ENCODE data around the gene ZSCAN5A.

The ZSCAN5A gene

DNA sequence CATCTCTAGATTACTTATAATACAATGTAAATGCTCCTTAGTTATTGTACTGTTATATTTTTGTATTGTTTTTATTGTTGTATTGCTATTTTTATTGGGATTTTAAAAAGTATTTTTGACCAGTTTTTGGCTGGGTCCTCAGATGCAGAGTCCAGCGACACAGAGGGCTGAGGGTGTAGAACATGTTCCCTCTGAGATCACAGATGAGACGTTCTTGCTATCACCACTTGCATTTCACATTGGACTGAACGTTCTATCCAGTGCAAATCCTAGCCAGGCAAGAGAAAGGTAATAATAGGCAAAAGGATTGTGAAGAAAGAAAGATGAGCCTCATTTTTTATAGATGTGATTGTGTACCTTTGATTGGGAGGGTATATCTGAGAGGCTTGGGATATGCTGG, 15.0 kb downstream of the ZSCAN5A start:
- Histone ChIP-seq H3K27ac (ENCODE audit: low read length, poor library complexity, severe bottlenecking) (no peak overlapping the region), H3K4me3 (ENCODE audit: insufficient read depth in 1 of 2, low read depth in 1 of 2, low read length in 2 of 2) (no peak overlapping the region)
- WGBS: 96% methylated on average over 3 of the region's 3 CpGs

DNA sequence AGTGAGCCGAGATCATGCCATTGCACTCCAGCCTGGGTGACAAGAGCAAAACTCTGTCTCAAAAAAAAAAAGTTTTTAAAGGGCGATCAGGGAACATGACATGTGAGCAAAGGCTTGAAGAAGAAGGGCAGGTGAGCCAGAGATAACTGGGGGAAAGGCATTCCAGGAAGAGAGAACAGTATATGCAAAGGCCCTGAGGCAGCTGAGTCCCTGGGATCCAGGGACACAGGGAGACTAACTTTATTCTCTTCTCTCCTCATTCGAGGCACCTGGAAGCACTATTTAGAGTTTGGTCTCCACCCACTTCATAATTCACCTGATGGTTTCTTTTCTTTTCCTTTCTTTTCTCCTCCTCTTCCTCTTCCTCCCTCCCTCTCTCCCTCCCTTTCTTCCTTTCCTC, 17.6 kb downstream of the ZSCAN5A start:
- no peak overlapping the region for H2BK120ac ChIP-seq (ENCODE audit: low read depth, low read length)
- 94% methylated on average over 3 of the region's 3 CpGs for WGBS
- no peak overlapping the region for H2AFZ ChIP-seq (ENCODE audit: low read depth, low read length)
- no peak overlapping the region for H3K14ac ChIP-seq (ENCODE audit: low read length in 2 of 2)
- H3K4me3 ChIP-seq (ENCODE audit: insufficient read depth in 1 of 2, low read depth in 1 of 2, low read length in 2 of 2): no peak overlapping the region
- H2AK5ac ChIP-seq (ENCODE audit: low read length, severe bottlenecking): no peak overlapping the region
- no peak overlapping the region for H4K8ac ChIP-seq (ENCODE audit: low read length)
- H2BK5ac ChIP-seq (ENCODE audit: low read depth, low read length, poor library complexity, severe bottlenecking): no peak overlapping the region
- no peak overlapping the region for H3K4me2 ChIP-seq (ENCODE audit: low read length, poor library complexity, severe bottlenecking)
- H3K23ac ChIP-seq (ENCODE audit: low read length in 2 of 2): no peak overlapping the region
- peaks cover 8% of the 10 kb centered on the region for H3K79me1 ChIP-seq (replicated peaks; ENCODE audit: low read length, poor library complexity, severe bottlenecking)
- no peaks in the 10 kb centered on the region for H3K9me3 ChIP-seq (ENCODE audit: control insufficient read depth, low read length)
- no peak overlapping the region for H4K91ac ChIP-seq (ENCODE audit: low read length)
- no peak overlapping the region for H3K18ac ChIP-seq (ENCODE audit: low read depth in 1 of 2, low read length in 2 of 2)
- H3K4me1 ChIP-seq (ENCODE audit: control insufficient read depth, insufficient read depth, low read depth, low read length): peaks cover 2% of the 10 kb centered on the region
- H2BK15ac ChIP-seq (ENCODE audit: low read depth, poor library complexity, severe bottlenecking): no peak overlapping the region
- no peak overlapping the region for H2BK12ac ChIP-seq (ENCODE audit: low read length in 2 of 2)
- no peak for DNase-seq
- peaks cover 29 to 50% of the 10 kb centered on the region in 2 experiments for H3K36me3 ChIP-seq (ENCODE audit: control insufficient read depth in 1 of 2, insufficient read depth in 2 of 2, low read depth in 1 of 2, low read length in 2 of 2)
- H3K9ac ChIP-seq (ENCODE audit: low read length): no peak overlapping the region
- H3K4ac ChIP-seq (ENCODE audit: low read depth in 1 of 2, low read length in 2 of 2): no peak overlapping the region
- H3K27me3 ChIP-seq (ENCODE audit: control insufficient read depth in 1 of 2, insufficient read depth in 1 of 2, low read length in 2 of 2): no peaks in the 10 kb centered on the region
- H3K27ac ChIP-seq (ENCODE audit: low read length, poor library complexity, severe bottlenecking): no peak overlapping the region

More for the DNA sequence above, 15.0 kb downstream of the ZSCAN5A start:
- H3K23ac ChIP-seq (ENCODE audit: low read length in 2 of 2): no peak overlapping the region
- no peak overlapping the region for H2AFZ ChIP-seq (ENCODE audit: low read depth, low read length)
- H4K8ac ChIP-seq (ENCODE audit: low read length): no peak overlapping the region
- H3K4me1 ChIP-seq (ENCODE audit: control insufficient read depth, insufficient read depth, low read depth, low read length): peaks cover 2% of the 10 kb centered on the region
- H2BK120ac ChIP-seq (ENCODE audit: low read depth, low read length): no peak overlapping the region
- no peak overlapping the region for H2AK5ac ChIP-seq (ENCODE audit: low read length, severe bottlenecking)
- no peak overlapping the region for H3K4me2 ChIP-seq (ENCODE audit: low read length, poor library complexity, severe bottlenecking)
- no peak overlapping the region for H4K91ac ChIP-seq (ENCODE audit: low read length)
- no peak overlapping the region for H2BK15ac ChIP-seq (ENCODE audit: low read depth, poor library complexity, severe bottlenecking)
- H3K79me1 ChIP-seq (replicated peaks; ENCODE audit: low read length, poor library complexity, severe bottlenecking): peaks cover 7% of the 10 kb centered on the region
- H3K9ac ChIP-seq (ENCODE audit: low read length): no peak overlapping the region
- H3K36me3 ChIP-seq (ENCODE audit: control insufficient read depth in 1 of 2, insufficient read depth in 2 of 2, low read depth in 1 of 2, low read length in 2 of 2): peaks cover 34 to 36% of the 10 kb centered on the region in 2 experiments
- no peak overlapping the region for H3K4ac ChIP-seq (ENCODE audit: low read depth in 1 of 2, low read length in 2 of 2)
- H3K14ac ChIP-seq (ENCODE audit: low read length in 2 of 2): no peak overlapping the region
- H3K9me3 ChIP-seq (ENCODE audit: control insufficient read depth, low read length): no peaks in the 10 kb centered on the region
- no peak for DNase-seq
- no peaks in the 10 kb centered on the region for H3K27me3 ChIP-seq (ENCODE audit: control insufficient read depth in 1 of 2, insufficient read depth in 1 of 2, low read length in 2 of 2)
- H2BK12ac ChIP-seq (ENCODE audit: low read length in 2 of 2): no peak overlapping the region
- no peak overlapping the region for H3K18ac ChIP-seq (ENCODE audit: low read depth in 1 of 2, low read length in 2 of 2)
- H2BK5ac ChIP-seq (ENCODE audit: low read depth, low read length, poor library complexity, severe bottlenecking): no peak overlapping the region

DNA sequence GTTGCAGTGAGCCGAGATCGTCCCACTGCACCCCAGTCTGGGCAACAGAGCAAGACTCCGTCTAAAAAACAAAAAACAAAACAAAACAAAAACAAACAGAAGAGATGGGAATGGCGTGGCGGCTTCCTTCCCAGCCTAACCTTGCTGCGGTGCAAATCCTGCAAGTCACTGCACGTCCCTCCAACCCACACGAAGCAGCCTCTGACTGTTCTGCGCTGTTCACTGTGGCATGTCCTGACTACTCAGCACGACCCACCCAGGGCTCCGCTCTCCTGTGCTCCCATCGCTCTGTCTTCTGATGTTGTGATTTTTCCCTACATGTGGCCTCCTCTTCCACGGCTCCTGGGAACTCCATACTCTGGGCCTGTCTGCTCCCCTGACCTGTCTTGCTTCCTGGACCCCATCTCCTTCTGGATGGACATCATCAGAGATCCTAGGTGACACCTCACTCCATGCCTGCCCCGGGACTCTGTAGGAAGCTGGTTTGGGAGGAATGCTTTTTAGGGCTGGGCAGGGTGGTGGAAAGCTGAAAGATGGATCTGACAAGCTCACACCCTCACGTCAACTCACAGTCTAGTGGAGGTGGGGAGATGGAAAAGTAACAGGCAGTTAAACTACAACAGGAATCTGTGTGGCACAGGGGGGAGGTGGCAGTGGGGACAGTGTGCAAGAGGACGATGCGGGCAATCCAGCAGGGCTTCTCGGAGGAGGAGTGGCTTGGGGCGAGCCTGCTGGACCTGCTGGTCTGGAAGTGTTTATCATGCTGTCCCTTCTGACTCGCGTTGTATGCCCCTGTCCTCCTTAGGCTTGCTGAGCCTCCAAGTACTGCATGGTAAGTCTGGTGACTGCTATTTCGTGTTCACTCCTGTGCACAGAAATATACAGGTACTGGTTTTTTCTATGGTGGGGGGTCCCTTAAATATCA, 18.8 kb downstream of the ZSCAN5A start:
- H3K9me3 ChIP-seq (ENCODE audit: control insufficient read depth, low read length): no peaks in the 10 kb centered on the region
- H2BK120ac ChIP-seq (ENCODE audit: low read depth, low read length): no peak overlapping the region
- H2AFZ ChIP-seq (ENCODE audit: low read depth, low read length): no peak overlapping the region
- DNase-seq: no peak
- no peak overlapping the region for H4K91ac ChIP-seq (ENCODE audit: low read length)
- H3K4ac ChIP-seq (ENCODE audit: low read depth in 1 of 2, low read length in 2 of 2): no peak overlapping the region
- H3K79me1 ChIP-seq (replicated peaks; ENCODE audit: low read length, poor library complexity, severe bottlenecking): peaks cover 12% of the 10 kb centered on the region
- H3K18ac ChIP-seq (ENCODE audit: low read depth in 1 of 2, low read length in 2 of 2): no peak overlapping the region
- no peak overlapping the region for H2BK15ac ChIP-seq (ENCODE audit: low read depth, poor library complexity, severe bottlenecking)
- H3K23ac ChIP-seq (ENCODE audit: low read length in 2 of 2): no peak overlapping the region
- no peak overlapping the region for H3K4me3 ChIP-seq (ENCODE audit: insufficient read depth in 1 of 2, low read depth in 1 of 2, low read length in 2 of 2)
- H4K8ac ChIP-seq (ENCODE audit: low read length): no peak overlapping the region
- no peak overlapping the region for H3K9ac ChIP-seq (ENCODE audit: low read length)
- no peak overlapping the region for H3K27ac ChIP-seq (ENCODE audit: low read length, poor library complexity, severe bottlenecking)
- 97% methylated on average over 21 of the region's 22 CpGs for WGBS
- H2BK12ac ChIP-seq (ENCODE audit: low read length in 2 of 2): no peak overlapping the region
- no peak overlapping the region for H3K4me2 ChIP-seq (ENCODE audit: low read length, poor library complexity, severe bottlenecking)
- H2AK5ac ChIP-seq (ENCODE audit: low read length, severe bottlenecking): no peak overlapping the region
- H3K4me1 ChIP-seq (ENCODE audit: control insufficient read depth, insufficient read depth, low read depth, low read length): peaks cover 2% of the 10 kb centered on the region
- no peak overlapping the region for H3K14ac ChIP-seq (ENCODE audit: low read length in 2 of 2)
- no peaks in the 10 kb centered on the region for H3K27me3 ChIP-seq (ENCODE audit: control insufficient read depth in 1 of 2, insufficient read depth in 1 of 2, low read length in 2 of 2)
- no peak overlapping the region for H2BK5ac ChIP-seq (ENCODE audit: low read depth, low read length, poor library complexity, severe bottlenecking)
- H3K36me3 ChIP-seq (ENCODE audit: control insufficient read depth in 1 of 2, insufficient read depth in 2 of 2, low read depth in 1 of 2, low read length in 2 of 2): peaks cover 29 to 48% of the 10 kb centered on the region in 2 experiments

DNA sequence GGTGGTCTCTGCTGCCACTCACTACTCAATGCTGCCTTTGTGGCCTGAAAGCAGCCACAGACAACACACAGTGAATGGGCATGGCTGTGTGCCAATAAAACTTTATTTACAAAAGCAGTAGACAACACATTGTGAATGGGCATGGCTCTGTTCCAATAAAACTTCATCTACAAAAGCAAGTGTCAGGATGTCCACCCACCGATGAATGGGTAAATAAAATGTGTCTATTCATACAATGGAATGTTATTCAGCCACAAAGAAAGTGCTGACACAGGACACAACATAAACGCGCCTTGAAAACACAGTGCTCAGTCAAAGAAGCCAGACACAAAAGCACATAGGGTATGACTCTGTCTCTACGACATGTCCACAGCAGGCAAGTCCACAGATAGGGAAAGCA, 20.1 kb downstream of the ZSCAN5A start:
- H4K91ac ChIP-seq (ENCODE audit: low read length): no peak overlapping the region
- no peak overlapping the region for H3K27ac ChIP-seq (ENCODE audit: low read length, poor library complexity, severe bottlenecking)
- H2BK120ac ChIP-seq (ENCODE audit: low read depth, low read length): no peak overlapping the region
- H3K4ac ChIP-seq (ENCODE audit: low read depth in 1 of 2, low read length in 2 of 2): no peak overlapping the region
- peaks cover 12% of the 10 kb centered on the region for H3K79me1 ChIP-seq (replicated peaks; ENCODE audit: low read length, poor library complexity, severe bottlenecking)
- H3K9ac ChIP-seq (ENCODE audit: low read length): no peak overlapping the region
- H3K27me3 ChIP-seq (ENCODE audit: control insufficient read depth in 1 of 2, insufficient read depth in 1 of 2, low read length in 2 of 2): no peaks in the 10 kb centered on the region
- H2AFZ ChIP-seq (ENCODE audit: low read depth, low read length): no peak overlapping the region
- no peak overlapping the region for H3K23ac ChIP-seq (ENCODE audit: low read length in 2 of 2)
- peaks cover 29 to 45% of the 10 kb centered on the region in 2 experiments for H3K36me3 ChIP-seq (ENCODE audit: control insufficient read depth in 1 of 2, insufficient read depth in 2 of 2, low read depth in 1 of 2, low read length in 2 of 2)
- H2BK5ac ChIP-seq (ENCODE audit: low read depth, low read length, poor library complexity, severe bottlenecking): no peak overlapping the region
- H3K14ac ChIP-seq (ENCODE audit: low read length in 2 of 2): no peak overlapping the region
- H3K9me3 ChIP-seq (ENCODE audit: control insufficient read depth, low read length): no peaks in the 10 kb centered on the region
- no peak overlapping the region for H3K4me3 ChIP-seq (ENCODE audit: insufficient read depth in 1 of 2, low read depth in 1 of 2, low read length in 2 of 2)
- H2BK12ac ChIP-seq (ENCODE audit: low read length in 2 of 2): no peak overlapping the region
- peak overlapping the region; percentile 64 for H4K8ac ChIP-seq (ENCODE audit: low read length)
- H3K4me2 ChIP-seq (ENCODE audit: low read length, poor library complexity, severe bottlenecking): no peak overlapping the region
- no peak for DNase-seq
- H3K18ac ChIP-seq (ENCODE audit: low read depth in 1 of 2, low read length in 2 of 2): no peak overlapping the region
- 94% methylated on average over 3 of the region's 4 CpGs for WGBS
- no peak overlapping the region for H2AK5ac ChIP-seq (ENCODE audit: low read length, severe bottlenecking)
- no peak overlapping the region for H2BK15ac ChIP-seq (ENCODE audit: low read depth, poor library complexity, severe bottlenecking)
- H3K4me1 ChIP-seq (ENCODE audit: control insufficient read depth, insufficient read depth, low read depth, low read length): peaks cover 2% of the 10 kb centered on the region

Measured in mesenchymal stem cell (in vitro differentiated cells and primary cell).